Measurements from ENCODE around the gene ELOVL1. TPM values are rescaled to one million over a fixed set of nuclear protein-coding genes. Genes with fewer than 3 reads are reported as not detected.
A peak's percentile ranks its signal among the peaks of the same experiment; 100 is the strongest.

The ELOVL1 gene
- total and polyA plus RNA-seq, 2 of the 13 experiments (the other 11 are each of a cell fraction or from before 2014, with no cell fraction given) = 55.2 to 77.4 TPM

DNA sequence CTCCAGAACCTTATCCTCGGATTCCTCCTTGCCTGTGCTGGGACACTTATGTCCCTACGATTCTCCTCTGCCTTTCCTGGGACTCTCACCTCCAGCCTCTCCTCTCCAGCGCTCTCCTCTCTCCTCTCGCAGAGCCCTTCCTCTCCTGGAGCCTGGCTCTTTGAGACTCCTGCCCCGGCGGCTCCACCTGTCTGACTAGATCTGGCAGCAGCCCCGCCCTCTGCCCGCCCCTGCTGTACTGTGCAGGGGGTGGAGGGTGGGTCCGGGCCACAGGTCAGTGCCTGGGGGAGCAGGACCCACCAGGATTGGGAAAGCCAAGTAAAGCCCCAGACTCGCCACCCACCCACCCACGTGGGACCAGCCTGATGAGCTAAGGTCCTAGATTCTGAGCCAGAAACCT lies 1.6 kb downstream of the ELOVL1 start:
- H4K20me1 ChIP-seq (ENCODE audit: insufficient read depth, low read length) = no peaks in the 10 kb centered on the region
- peaks cover 6 to 18% of the 10 kb centered on the region in 2 experiments for H3K36me3 ChIP-seq (replicated peaks in 1 of 2; ENCODE audit: control insufficient read depth in 1 of 2, insufficient read depth in 2 of 2, low read length in 2 of 2)
- TF ChIP-seq SAP130 (CRISPR knock-in tag; IDR thresholded peaks at IDR 0.05; ENCODE audit: low read depth) = peak; percentile 71
- TF ChIP-seq POLR2G (IDR thresholded peaks at IDR 0.05; ENCODE audit: low read depth, low read length) = 0 out of 2 replicates have a peak, but pooled peaks have one; percentile 30
- peak; percentile 71; the same call in 1 of the 2 replicates for TF ChIP-seq ZKSCAN5 (CRISPR knock-in tag; IDR thresholded peaks at IDR 0.05)
- peak; percentile 77; the same call in 1 of the 2 replicates for TF ChIP-seq SP5 (CRISPR knock-in tag; IDR thresholded peaks at IDR 0.05; ENCODE audit: borderline replicate concordance, low read depth)
- TF ChIP-seq MBD4 (IDR thresholded peaks at IDR 0.05; ENCODE audit: borderline replicate concordance, low read length) = no peak
- no peak for FAIRE-seq
- peaks cover 71% of the 10 kb centered on the region for H3K4me1 ChIP-seq (ENCODE audit: insufficient read depth, low read length)
- peak overlapping the region; percentile 18; the same call in 1 of the 2 replicates for H3K9ac ChIP-seq (ENCODE audit: insufficient read depth, low read depth, low read length)
- ChIA-PET CTCF (ENCODE audit: low intra/inter-chr PET ratio, low total read pairs) (no interaction called here), POLR2A (interaction anchor here (3.6 to 3.8 kb wide), 2 partner anchors 16 to 24 kb away, joined by 21 to 32 read pairs; partner anchors contain the start of genes MED8 and SZT2)
- in situ Hi-C loops (cut with HindIII; ENCODE audit: extremely low pct_ligation_motif_present, low pct_unique_long_range_greater_than_20kb) = no loop called here
- no peaks in the 10 kb centered on the region for H3K9me3 ChIP-seq (ENCODE audit: low read length)
- peak overlapping the region; percentile 74 to 88 (median 79); a peak in 5 of 6 replicates for H3K4me3 ChIP-seq (replicated peaks in 1 of 3; ENCODE audit: insufficient read depth in 1 of 3, low read depth in 2 of 3, low read length in 3 of 3)
- intact Hi-C loops (cut with micrococcal nuclease; ENCODE audit: unreplicated experiment) = no loop called here
- no peak overlapping the region for H2AFZ ChIP-seq (ENCODE audit: low read length)
- peaks cover 20% of the 10 kb centered on the region for H3K79me2 ChIP-seq (ENCODE audit: insufficient read depth, low read length)
- no peaks in the 10 kb centered on the region for H3K27me3 ChIP-seq (ENCODE audit: control insufficient read depth in 1 of 2, insufficient read depth in 2 of 2, low read length in 2 of 2)
- ATAC-seq = peak; percentile 18
- no TSS peak for BruUV-seq (replicated peaks)
- no peak for DNase-seq (ENCODE audit: low spot score)
- H3K27ac ChIP-seq (ENCODE audit: extremely low read length, insufficient read depth, low read length) = no peak overlapping the region
- H3K4me2 ChIP-seq (ENCODE audit: low read depth, low read length) = peak overlapping the region; percentile 92
- 13% methylated on average over 11 of the region's 11 CpGs for WGBS (ENCODE audit: low lambda C conversion rate)

DNA sequence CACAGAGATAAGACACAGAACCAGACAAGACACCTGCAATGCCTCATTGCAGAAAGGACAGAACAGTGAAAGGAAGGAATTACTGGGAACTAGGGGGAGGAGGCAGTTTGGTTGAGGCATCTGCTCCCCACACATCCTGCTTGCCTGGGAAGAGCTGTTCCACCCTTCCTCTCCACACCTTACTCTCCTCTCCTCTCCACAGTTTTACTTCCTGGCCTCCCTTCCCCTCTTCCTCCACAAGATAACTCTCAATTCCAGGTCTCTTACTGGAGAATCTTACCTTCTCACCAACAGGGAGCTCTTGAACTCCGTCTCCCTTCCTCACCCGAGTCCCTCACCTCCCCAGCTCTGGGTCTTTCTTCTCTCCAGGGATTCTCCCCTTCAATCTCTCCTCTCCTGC lies 2.1 kb downstream of the ELOVL1 start:
- Histone ChIP-seq H3K9ac (ENCODE audit: insufficient read depth, low read depth, low read length) (peak overlapping the region; percentile 18; the same call in 1 of the 2 replicates), H2AFZ (ENCODE audit: low read length) (no peak overlapping the region), H3K79me2 (ENCODE audit: insufficient read depth, low read length) (peaks cover 25% of the 10 kb centered on the region), H3K36me3 (replicated peaks in 1 of 2; ENCODE audit: control insufficient read depth in 1 of 2, insufficient read depth in 2 of 2, low read length in 2 of 2) (peaks cover 11 to 23% of the 10 kb centered on the region in 2 experiments), H3K27me3 (ENCODE audit: control insufficient read depth in 1 of 2, insufficient read depth in 2 of 2, low read length in 2 of 2) (no peaks in the 10 kb centered on the region), H3K27ac (ENCODE audit: extremely low read length, insufficient read depth, low read length) (no peak overlapping the region), H4K20me1 (ENCODE audit: insufficient read depth, low read length) (no peaks in the 10 kb centered on the region), H3K4me1 (ENCODE audit: insufficient read depth, low read length) (peaks cover 76% of the 10 kb centered on the region), H3K9me3 (ENCODE audit: low read length) (no peaks in the 10 kb centered on the region), H3K4me2 (ENCODE audit: low read depth, low read length) (peak overlapping the region; percentile 92; the same call in 1 of the 2 replicates), H3K4me3 (replicated peaks in 1 of 3; ENCODE audit: insufficient read depth in 1 of 3, low read depth in 2 of 3, low read length in 3 of 3) (peak overlapping the region in 1 of 3 experiments; percentile 88; a peak in 1 of 6 replicates)
- ChIA-PET CTCF (ENCODE audit: low intra/inter-chr PET ratio, low total read pairs) (no interaction called here), POLR2A (interaction anchor here (3.6 to 3.8 kb wide), 2 partner anchors 16 to 24 kb away, joined by 21 to 32 read pairs; partner anchors contain the start of genes MED8 and SZT2)
- ATAC-seq (no peak), DNase-seq (ENCODE audit: low spot score) (no peak), FAIRE-seq (no peak)
- no TSS peak for BruUV-seq (replicated peaks)
- in situ Hi-C loops (cut with HindIII; ENCODE audit: extremely low pct_ligation_motif_present, low pct_unique_long_range_greater_than_20kb) (no loop called here), intact Hi-C loops (cut with micrococcal nuclease; ENCODE audit: unreplicated experiment) (no loop called here)
- WGBS (ENCODE audit: low lambda C conversion rate) = 96% methylated on average over 2 of the region's 2 CpGs
- no peak for TF ChIP-seq KDM5B (CRISPR knock-in tag; IDR thresholded peaks at IDR 0.05; ENCODE audit: borderline replicate concordance)
- TF ChIP-seq TARDBP (CRISPR knock-in tag; IDR thresholded peaks at IDR 0.05) = no peak
- TF ChIP-seq ZFAT (CRISPR knock-in tag; conservative IDR thresholded peaks at IDR 0.05) = no peak
- TF ChIP-seq, protein P1, sequence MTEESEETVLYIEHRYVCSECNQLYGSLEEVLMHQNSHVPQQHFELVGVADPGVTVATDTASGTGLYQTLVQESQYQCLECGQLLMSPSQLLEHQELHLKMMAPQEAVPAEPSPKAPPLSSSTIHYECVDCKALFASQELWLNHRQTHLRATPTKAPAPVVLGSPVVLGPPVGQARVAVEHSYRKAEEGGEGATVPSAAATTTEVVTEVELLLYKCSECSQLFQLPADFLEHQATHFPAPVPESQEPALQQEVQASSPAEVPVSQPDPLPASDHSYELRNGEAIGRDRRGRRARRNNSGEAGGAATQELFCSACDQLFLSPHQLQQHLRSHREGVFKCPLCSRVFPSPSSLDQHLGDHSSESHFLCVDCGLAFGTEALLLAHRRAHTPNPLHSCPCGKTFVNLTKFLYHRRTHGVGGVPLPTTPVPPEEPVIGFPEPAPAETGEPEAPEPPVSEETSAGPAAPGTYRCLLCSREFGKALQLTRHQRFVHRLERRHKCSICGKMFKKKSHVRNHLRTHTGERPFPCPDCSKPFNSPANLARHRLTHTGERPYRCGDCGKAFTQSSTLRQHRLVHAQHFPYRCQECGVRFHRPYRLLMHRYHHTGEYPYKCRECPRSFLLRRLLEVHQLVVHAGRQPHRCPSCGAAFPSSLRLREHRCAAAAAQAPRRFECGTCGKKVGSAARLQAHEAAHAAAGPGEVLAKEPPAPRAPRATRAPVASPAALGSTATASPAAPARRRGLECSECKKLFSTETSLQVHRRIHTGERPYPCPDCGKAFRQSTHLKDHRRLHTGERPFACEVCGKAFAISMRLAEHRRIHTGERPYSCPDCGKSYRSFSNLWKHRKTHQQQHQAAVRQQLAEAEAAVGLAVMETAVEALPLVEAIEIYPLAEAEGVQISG (CRISPR knock-in tag; IDR thresholded peaks at IDR 0.05) = no peak
- no peak for TF ChIP-seq MIER2 (CRISPR knock-in tag; IDR thresholded peaks at IDR 0.05)
- no peak for TF ChIP-seq ONECUT2 (CRISPR knock-in tag; IDR thresholded peaks at IDR 0.05)
- no peak for TF ChIP-seq PRMT3 (CRISPR knock-in tag; IDR thresholded peaks at IDR 0.05; ENCODE audit: borderline replicate concordance, low read depth)
- TF ChIP-seq ZKSCAN5 (CRISPR knock-in tag; IDR thresholded peaks at IDR 0.05) = no peak
- no peak for TF ChIP-seq KLF11 (CRISPR knock-in tag; IDR thresholded peaks at IDR 0.05)
- no peak for TF ChIP-seq POLR2G (IDR thresholded peaks at IDR 0.05; ENCODE audit: low read depth, low read length)
- TF ChIP-seq, protein P2, sequence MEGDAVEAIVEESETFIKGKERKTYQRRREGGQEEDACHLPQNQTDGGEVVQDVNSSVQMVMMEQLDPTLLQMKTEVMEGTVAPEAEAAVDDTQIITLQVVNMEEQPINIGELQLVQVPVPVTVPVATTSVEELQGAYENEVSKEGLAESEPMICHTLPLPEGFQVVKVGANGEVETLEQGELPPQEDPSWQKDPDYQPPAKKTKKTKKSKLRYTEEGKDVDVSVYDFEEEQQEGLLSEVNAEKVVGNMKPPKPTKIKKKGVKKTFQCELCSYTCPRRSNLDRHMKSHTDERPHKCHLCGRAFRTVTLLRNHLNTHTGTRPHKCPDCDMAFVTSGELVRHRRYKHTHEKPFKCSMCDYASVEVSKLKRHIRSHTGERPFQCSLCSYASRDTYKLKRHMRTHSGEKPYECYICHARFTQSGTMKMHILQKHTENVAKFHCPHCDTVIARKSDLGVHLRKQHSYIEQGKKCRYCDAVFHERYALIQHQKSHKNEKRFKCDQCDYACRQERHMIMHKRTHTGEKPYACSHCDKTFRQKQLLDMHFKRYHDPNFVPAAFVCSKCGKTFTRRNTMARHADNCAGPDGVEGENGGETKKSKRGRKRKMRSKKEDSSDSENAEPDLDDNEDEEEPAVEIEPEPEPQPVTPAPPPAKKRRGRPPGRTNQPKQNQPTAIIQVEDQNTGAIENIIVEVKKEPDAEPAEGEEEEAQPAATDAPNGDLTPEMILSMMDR (CRISPR knock-in tag; IDR thresholded peaks at IDR 0.05) = no peak
